SH-SY5Y (cell line): ENCODE measurements around the gene NOL9.

Experiments used
- GATA2 ChIP-seq: IDR thresholded peaks from 2 replicates; pipeline ENCODE4 v1.6.1; 2011; ENCODE audit warnings: mild to moderate bottlenecking, low read depth, low read length
- GATA3 ChIP-seq: IDR thresholded peaks from 2 replicates; pipeline ENCODE4 v1.6.1; 2011; ENCODE audit warnings: low read depth, mild to moderate bottlenecking, low read length, moderate library complexity

DNA sequence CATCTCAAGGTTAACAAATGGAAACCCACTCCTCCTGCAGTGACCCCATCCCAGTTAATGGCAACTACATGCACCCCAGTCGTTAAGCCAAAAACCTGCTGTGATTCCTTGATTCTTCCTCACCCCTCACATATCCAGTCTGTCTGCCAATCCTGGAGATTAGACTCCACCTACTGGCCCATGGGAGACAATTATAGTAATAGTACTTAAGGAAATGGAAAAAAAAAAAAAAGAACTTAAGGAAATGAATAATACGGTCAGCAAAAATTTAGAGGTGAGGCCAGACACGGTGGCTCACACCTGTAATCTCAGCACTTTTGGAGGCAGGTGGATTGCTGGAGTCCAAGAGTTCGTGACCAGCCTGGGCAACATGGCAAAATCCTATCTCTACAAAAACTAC is 7.0 kb downstream of the NOL9 start:
- TF ChIP-seq GATA2 (no peak), GATA3 (no peak)
